ENCODE data around the gene PPEF1. TPM values are rescaled to one million over a fixed set of nuclear protein-coding genes. Genes with fewer than 3 reads are reported as not detected.

PPEF1 gene
- total RNA-seq, 4 donors from 2014 or later = 0.89 to 1.3 TPM; not detected in 2

GRCh38 chrX:18672008-18672407, 35.4 kb upstream of the PPEF1 start, which contains the start of gene RS1:
RS1 (minus strand) TSS chrX:18672108; CDS start chrX:18672068, 40 bp downstream.
- Histone ChIP-seq H3K4me3 (no peak within 1 kb of the TSS), H3K27me3 (no peaks in the 10 kb centered on the region), H3K36me3 (no peaks in the 10 kb centered on the region), H3K4me1 (no peaks in the 10 kb centered on the region), H3K27ac (no peak within 1 kb of the TSS), H3K9me3 (no peaks in the 10 kb centered on the region)
- 95 to 100% methylated on average over 3 of the region's 10 CpGs for WGBS, 2 donors (ENCODE audit: low coverage in 1 of 2)
- TF ChIP-seq POLR2A (IDR thresholded peaks at IDR 0.05) (no peak), POLR2AphosphoS5 (IDR thresholded peaks at IDR 0.05) (no peak)
- TF ChIP-seq, protein P1, sequence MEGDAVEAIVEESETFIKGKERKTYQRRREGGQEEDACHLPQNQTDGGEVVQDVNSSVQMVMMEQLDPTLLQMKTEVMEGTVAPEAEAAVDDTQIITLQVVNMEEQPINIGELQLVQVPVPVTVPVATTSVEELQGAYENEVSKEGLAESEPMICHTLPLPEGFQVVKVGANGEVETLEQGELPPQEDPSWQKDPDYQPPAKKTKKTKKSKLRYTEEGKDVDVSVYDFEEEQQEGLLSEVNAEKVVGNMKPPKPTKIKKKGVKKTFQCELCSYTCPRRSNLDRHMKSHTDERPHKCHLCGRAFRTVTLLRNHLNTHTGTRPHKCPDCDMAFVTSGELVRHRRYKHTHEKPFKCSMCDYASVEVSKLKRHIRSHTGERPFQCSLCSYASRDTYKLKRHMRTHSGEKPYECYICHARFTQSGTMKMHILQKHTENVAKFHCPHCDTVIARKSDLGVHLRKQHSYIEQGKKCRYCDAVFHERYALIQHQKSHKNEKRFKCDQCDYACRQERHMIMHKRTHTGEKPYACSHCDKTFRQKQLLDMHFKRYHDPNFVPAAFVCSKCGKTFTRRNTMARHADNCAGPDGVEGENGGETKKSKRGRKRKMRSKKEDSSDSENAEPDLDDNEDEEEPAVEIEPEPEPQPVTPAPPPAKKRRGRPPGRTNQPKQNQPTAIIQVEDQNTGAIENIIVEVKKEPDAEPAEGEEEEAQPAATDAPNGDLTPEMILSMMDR (IDR thresholded peaks at IDR 0.05) = no peak
- no peak for ATAC-seq

GRCh38 chrX:18674417-18674787, 33.0 kb upstream of the PPEF1 start:
- peak overlapping the region; percentile 72 to 76 for H3K4me3 ChIP-seq
- H3K36me3 ChIP-seq = no peaks in the 10 kb centered on the region
- H3K27me3 ChIP-seq = no peaks in the 10 kb centered on the region
- peak overlapping the region; percentile 38 to 87 (median 76) for H3K27ac ChIP-seq
- 0 to 7% methylated on average over 3 to 6 of the region's 19 CpGs for WGBS, 2 donors (ENCODE audit: low coverage in 1 of 2)
- TF ChIP-seq POLR2A (IDR thresholded peaks at IDR 0.05) (no peak), POLR2AphosphoS5 (IDR thresholded peaks at IDR 0.05) (no peak), EP300 (IDR thresholded peaks at IDR 0.05) (no peak)
- TF ChIP-seq, protein P1 (IDR thresholded peaks at IDR 0.05) = no peak
- peak; percentile 26 for ATAC-seq
- H3K4me1 ChIP-seq = no peaks in the 10 kb centered on the region
- no peaks in the 10 kb centered on the region for H3K9me3 ChIP-seq

- WGBS, 2 donors (ENCODE audit: low coverage in 1 of 2) = 1 to 13% methylated on average over 9 to 12 of the region's 74 CpGs
- ATAC-seq = peak; percentile 92
- H3K4me3 ChIP-seq = peak overlapping the region; percentile 72 to 76
- no peaks in the 10 kb centered on the region for H3K27me3 ChIP-seq
- no peaks in the 10 kb centered on the region for H3K4me1 ChIP-seq
- H3K27ac ChIP-seq = peak overlapping the region; percentile 68 to 87 (median 85)
- H3K36me3 ChIP-seq = no peaks in the 10 kb centered on the region
- TF ChIP-seq, protein P1 (IDR thresholded peaks at IDR 0.05) = no peak
- TF ChIP-seq POLR2AphosphoS5 (IDR thresholded peaks at IDR 0.05) (peak; percentile 23), EP300 (IDR thresholded peaks at IDR 0.05) (no peak), POLR2A (IDR thresholded peaks at IDR 0.05) (peak; percentile 24 to 25)
- H3K9me3 ChIP-seq = no peaks in the 10 kb centered on the region
Observed at GRCh38 chrX:18674788-18675735, 32.4 kb upstream of the PPEF1 start.

- H3K9me3 ChIP-seq = no peaks in the 10 kb centered on the region
- TF ChIP-seq POLR2A (IDR thresholded peaks at IDR 0.05) = no peak
- TF ChIP-seq, protein P1 (IDR thresholded peaks at IDR 0.05) = no peak
- no peak for TF ChIP-seq POLR2AphosphoS5 (IDR thresholded peaks at IDR 0.05)
- TF ChIP-seq EP300 (IDR thresholded peaks at IDR 0.05) = no peak
- no peak for ATAC-seq
- H3K27me3 ChIP-seq = no peaks in the 10 kb centered on the region
- H3K27ac ChIP-seq = peak overlapping the region in 1 of 4 donors; percentile 87
- H3K4me3 ChIP-seq = no peak overlapping the region
- H3K4me1 ChIP-seq = no peaks in the 10 kb centered on the region
- no peaks in the 10 kb centered on the region for H3K36me3 ChIP-seq
- no CpG with 5 or more reads among the region's 10 CpGs for WGBS, 2 donors (ENCODE audit: low coverage in 1 of 2)
Observed at GRCh38 chrX:18676050-18676449, 31.4 kb upstream of the PPEF1 start.

Data from gastroesophageal sphincter (tissue), 4 donors.